Choroid plexus epithelial cell (primary cell): Measurements from ENCODE around the gene KCNQ5.
A peak's percentile ranks its signal among the peaks of the same experiment; 100 is the strongest.

Source experiments
- DNase-seq: peaks from one replicate; pipeline ENCODE4 v3.0.0-alpha.2; 2010; ENCODE audit warnings: low read depth
- H3K4me3 ChIP-seq: 2 replicates; pipeline ENCODE4 v1.5.1; 2011; ENCODE audit warnings: low read depth, mild to moderate bottlenecking, control low read depth, low read length, moderate library complexity
- CTCF ChIP-seq: conservative IDR thresholded peaks from 2 replicates; pipeline ENCODE4 v1.5.1; 2011; ENCODE audit warnings: low read depth, mild to moderate bottlenecking, control low read depth, inconsistent platforms, low read length, moderate library complexity

Gene KCNQ5

GRCh38 chr6:72787391-72788031 is 165.6 kb downstream of the KCNQ5 start:
- H3K4me3 ChIP-seq = no peak overlapping the region
- TF ChIP-seq CTCF = no peak
- DNase-seq = peak; percentile 46

GRCh38 chr6:72788188-72788587 is 166.3 kb downstream of the KCNQ5 start:
- peak; percentile 35 for DNase-seq
- TF ChIP-seq CTCF = no peak
- H3K4me3 ChIP-seq = no peak overlapping the region

- no peak overlapping the region for H3K4me3 ChIP-seq
- TF ChIP-seq CTCF = no peak
- no peak for DNase-seq
These were observed 167.3 kb downstream of the KCNQ5 start for GRCh38 chr6:72789145-72789544.

GRCh38 chr6:72792692-72793091 is 170.8 kb downstream of the KCNQ5 start:
- no peak overlapping the region for H3K4me3 ChIP-seq
- no peak for TF ChIP-seq CTCF
- no peak for DNase-seq

GRCh38 chr6:72793641-72794395 is 172.0 kb downstream of the KCNQ5 start:
- TF ChIP-seq CTCF = no peak
- DNase-seq = no peak
- no peak overlapping the region for H3K4me3 ChIP-seq

GRCh38 chr6:72798196-72798595 is 176.3 kb downstream of the KCNQ5 start:
- H3K4me3 ChIP-seq = no peak overlapping the region
- peak; percentile 20 for DNase-seq
- TF ChIP-seq CTCF = no peak
